NCI-H526 treated with DMSO at 0.1 percent for 48 hours (cell line): ENCODE results near the gene AMIGO1.
A peak's percentile ranks its signal among the peaks of the same experiment; 100 is the strongest.

Experiments used
- DNase-seq: peaks from one replicate; lab custom pipeline; 2025; lab: John Stamatoyannopoulos, UW

The AMIGO1 gene

GRCh38 chr1:109502364-109502851 is 7.1 kb downstream of the AMIGO1 start:
- no peak for DNase-seq

DNA sequence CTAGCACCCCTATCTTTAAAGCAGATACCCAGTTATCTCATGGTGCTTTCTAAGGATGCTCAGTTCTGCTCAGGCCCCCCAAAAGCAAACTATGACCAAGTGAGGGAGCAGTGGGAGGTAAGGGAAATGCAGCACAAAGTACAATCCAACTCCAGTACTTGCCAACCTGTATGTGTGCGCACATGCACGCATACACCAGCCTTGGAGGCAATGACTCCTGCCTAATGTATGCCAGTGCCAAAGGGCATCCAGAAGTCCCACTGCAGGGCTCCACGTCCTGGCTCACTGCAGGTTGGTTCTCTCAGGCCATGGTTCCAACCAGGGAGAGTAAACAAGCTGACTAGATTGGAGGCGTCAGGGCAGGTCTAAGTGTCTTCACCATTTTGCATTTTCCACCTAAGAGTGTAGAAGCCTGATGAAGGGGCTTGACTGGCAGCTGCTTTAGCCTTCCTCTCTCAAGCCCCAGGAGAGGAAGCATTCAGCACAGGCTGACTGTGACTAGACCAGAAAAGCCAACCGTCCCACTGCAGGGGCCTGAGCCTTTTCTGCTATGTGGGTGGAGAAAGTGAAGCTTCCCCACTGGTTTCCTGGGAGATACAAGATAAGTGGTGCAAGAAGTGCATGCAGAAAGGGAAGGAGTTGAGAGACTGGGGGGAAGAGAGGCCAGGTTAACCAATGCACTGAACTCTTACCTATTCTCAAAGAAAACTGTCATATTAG is 7.7 kb downstream of the AMIGO1 start:
- DNase-seq, result no peak

DNA sequence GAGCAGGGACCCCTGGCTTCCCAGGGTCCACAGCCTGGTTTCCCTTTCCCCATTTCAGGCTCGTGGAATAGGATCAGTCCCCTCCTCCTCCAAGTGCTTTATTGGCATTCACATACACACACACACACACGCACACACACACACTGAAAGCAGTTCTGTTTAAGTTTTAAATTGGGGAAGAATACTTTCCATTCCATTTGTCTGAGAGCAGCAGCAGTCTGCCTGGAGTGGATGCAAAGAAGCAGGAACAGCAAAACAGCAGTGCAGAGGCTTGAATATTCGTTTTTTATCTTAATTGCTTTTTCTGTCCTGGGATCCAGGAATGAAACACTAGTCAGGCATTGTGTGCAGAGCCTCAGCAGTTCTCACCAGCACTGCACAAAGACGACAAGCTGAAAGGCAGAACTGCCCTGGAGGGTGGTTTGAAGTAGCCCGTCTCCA is 8.6 kb downstream of the AMIGO1 start:
- DNase-seq, result no peak

- no peak for DNase-seq
Measured at GRCh38 chr1:109499661-109500536, 9.6 kb downstream of the AMIGO1 start.

- no peak for DNase-seq
Measured at GRCh38 chr1:109499081-109499480, 10.4 kb downstream of the AMIGO1 start.

DNA sequence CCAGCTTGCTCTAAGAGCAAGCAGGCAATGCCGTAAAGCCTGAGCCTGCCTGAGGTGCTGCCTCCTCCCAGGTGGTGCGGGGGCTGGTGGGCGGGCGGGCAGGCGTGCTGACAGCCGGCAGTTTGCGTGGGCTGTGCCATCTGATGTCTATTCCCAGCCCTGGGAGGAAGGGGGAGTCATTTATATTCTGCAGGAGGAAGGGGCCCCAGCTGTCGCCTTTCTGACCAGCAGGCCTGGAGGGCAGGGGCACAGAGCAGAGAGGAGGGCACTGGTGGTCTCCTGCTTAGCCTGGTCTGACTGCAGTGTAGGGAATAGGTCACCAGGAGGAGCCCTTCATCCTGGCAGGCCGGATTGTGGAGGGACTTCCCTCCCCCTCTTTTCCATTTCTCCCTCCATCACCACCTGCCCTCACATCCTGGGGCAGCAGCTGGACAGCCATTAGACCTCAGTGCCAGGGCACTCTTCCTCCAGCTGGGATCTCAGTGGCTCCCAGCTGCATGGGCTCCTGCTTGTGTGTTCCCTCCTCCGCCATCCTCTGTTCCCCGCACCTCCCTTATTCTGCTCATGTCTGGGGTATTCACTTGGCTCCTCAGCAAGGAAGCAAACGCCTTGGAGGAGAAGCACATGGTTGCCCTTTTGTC is 11.2 kb downstream of the AMIGO1 start:
- peak; percentile 23 for DNase-seq

- no peak for DNase-seq
Measured at GRCh38 chr1:109497449-109498160, 11.9 kb downstream of the AMIGO1 start.

GRCh38 chr1:109495738-109496137 is 13.8 kb downstream of the AMIGO1 start:
- no peak for DNase-seq

DNA sequence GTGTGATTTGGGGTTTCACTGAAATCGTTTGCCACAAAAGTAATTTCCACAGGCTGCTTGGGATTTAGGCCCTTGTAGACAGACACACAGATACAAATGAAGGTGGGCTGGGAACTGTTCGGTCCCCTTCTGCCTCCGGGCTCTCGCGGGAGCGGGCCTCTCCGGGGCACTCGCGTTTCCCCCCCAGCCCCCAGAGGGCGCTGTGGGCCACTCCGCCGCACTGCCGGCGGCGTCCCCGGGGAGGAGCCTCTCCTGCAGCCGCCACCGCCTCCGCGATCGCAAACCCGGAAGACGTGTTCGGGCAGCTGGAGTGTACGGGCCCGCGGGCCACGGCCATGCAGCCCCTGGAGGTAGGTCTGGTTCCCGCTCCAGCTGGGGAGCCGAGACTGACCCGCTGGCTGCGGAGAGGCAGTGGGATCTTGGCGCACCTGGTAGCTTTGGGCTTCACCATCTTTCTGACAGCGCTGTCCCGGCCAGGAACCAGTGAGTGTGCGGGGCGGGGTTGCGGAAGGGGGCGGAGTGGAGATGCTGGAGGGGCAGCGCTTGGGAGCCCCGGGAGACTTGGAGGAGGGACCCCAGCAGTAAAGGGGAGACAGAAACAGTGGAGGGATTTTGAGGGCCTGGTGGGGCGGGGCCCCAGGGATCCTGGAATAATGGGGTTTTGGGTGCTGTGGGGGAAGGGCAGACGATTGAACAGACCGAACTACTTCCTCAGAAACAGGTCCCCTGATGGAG is 15.6 kb downstream of the AMIGO1 start, which contains the start of gene CYB561D1:
TSS of gene CYB561D1 (plus strand) at position 290 of the 735 bp plus-strand sequence. CDS start at position 336, 46 bp downstream.
- DNase-seq, result peak; percentile 80

DNA sequence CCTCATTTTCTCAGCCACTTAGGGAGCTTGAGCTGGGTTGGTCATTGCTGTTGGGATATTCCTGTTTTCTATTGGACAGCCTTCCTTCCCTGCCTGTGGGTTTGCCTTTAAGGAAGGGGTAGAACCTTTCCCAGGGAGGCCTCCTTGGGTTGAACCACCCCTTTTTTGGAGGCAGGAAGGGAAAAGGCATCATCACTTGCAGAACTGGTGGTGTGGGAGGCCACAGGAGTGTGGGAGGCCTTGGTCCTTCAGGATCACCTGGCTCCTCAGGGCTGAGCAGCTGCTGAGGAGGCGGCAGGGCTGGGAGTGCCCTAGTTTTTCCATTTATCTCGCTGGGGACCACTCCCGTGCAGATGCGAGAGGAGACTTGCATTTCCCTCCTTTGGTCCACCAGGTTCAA is 16.3 kb downstream of the AMIGO1 start:
- DNase-seq, result no peak

GRCh38 chr1:109492779-109493178 is 16.7 kb downstream of the AMIGO1 start:
- no peak for DNase-seq

DNA sequence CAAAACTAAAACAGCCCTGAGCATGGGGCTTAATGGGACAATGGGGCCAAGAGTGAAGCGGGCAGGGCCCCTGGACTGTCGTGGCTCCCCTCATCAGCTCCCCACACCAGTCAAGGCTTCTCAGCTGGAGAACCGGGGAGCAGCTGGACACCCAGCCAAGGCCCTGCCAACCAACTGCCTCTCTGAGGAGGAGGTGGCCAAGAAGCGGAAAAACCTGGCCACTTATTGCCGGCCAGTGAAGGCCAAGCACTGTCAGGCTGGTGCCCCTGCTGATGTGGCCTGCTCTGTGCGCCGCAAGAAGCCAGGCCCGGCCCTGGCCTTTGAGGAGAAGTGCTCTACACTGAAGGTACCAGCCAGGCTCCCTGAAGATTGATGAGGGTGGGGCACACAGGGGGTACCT is 18.2 kb downstream of the AMIGO1 start:
- DNase-seq, result no peak

DNA sequence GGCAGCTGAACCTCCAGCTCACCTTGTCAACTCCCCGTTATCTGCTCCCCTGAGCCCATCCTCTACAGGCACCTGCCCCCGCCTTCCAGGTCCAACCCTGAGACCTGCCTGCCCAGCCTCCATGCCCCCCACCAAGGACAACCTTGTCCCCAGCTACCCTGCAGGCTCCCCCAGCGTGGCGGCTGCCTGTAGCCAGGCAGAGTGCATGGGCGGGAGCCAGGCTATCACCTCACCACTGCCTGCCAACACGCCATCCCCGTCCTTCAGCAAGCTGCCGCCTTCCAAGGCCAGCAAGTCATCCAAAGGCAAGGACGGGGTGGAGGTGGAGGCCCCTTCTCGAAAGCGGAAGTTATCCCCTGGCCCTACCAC is 18.6 kb downstream of the AMIGO1 start:
- DNase-seq, result no peak

GRCh38 chr1:109490029-109490933 is 19.2 kb downstream of the AMIGO1 start:
- DNase-seq, result peak; percentile 60

GRCh38 chr1:109488696-109489095 is 20.8 kb downstream of the AMIGO1 start:
- no peak for DNase-seq

DNA sequence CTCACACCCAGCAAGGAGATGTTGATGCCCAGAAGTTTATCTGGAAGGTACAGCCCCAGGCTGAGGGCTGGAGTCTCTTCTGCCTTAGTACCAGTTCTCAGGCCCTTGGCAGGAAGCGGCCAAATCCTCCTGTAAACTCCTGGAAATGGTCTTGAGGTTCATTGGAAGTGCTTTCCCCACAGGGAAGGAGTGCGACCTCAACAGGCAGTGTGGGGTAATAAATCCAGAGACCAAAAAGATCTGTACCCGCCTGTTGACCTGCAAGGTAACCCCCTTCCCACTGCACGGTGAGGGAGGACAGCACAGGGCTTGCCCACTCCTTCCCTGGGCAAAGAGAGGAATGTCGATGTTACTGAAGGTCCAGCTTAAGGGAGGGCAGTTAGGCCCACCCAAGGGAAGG is 21.3 kb downstream of the AMIGO1 start:
- DNase-seq, result no peak

DNA sequence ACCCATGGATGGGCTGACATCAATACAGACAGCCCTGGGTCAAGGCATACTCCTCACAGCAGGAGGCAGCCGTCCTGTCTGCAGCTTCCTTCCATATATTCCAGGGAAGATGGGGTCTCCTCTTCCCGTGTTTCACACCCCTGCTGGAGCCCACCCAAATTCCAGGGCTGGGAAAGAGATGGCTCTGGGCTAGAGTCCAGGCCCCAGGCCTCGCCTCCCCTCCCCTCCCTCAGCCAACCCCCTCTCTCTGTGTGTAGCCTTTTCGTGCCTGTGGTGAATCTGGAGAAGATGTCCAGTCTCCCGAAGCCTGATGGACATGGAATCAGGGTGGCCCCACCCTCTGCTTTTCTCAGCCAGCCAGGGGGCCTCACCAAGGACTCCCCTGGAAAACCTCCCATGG is 22.3 kb downstream of the AMIGO1 start:
- DNase-seq, result no peak

DNA sequence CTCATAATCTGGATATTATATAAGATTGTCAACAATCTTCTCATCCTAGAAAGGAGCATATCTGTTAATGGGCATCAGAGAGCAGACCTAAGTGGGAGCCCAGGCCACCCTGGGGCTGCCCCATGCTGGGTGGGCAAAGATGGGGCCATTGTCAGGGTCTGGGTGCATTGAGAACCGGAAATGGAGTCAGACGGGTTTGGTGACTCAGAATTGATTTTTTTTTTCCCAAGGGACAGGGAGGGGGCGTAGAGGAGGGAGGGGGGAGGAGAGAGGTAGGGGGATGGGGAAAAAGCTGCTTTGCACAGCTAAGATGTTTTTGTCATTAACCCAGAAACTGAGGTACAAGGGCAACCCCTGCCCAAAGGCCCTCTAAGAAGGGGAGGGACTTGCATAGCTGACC is 24.5 kb downstream of the AMIGO1 start:
- no peak for DNase-seq

- DNase-seq, result no peak
Measured at GRCh38 chr1:109484519-109484975, 25.0 kb downstream of the AMIGO1 start.
